IMR-90 (cell line): ENCODE results near the gene HMOX2. TPM values are rescaled to one million over a fixed set of nuclear protein-coding genes. Genes with fewer than 3 reads are reported as not detected.

ENCODE experiments used
- ATAC-seq: fragments of 200-7000 bp; cut with Tn5 transposase; 2 replicates; pipeline ENCODE4 v1.9.1; 2020; ENCODE audit warnings: low read depth, mild to moderate bottlenecking, moderate library complexity
- BruUV-seq: library from RNA; stranded (reverse); fragments of 400-500 nt; replicated peaks from 2 replicates; lab custom pipeline; 2021; lab: Mats Ljungman, UMichigan
- CTCF ChIA-PET: fragments of 300-600 bp; formaldehyde crosslinking; extraction: SDS; loops from one replicate; lab custom pipeline; 2021; ENCODE audit warnings: antibody characterized with exemption; lab: Yijun Ruan, JAX
- POLR2A ChIA-PET: fragments of 300-600 bp; sonication (Branson Sonifier 250); formaldehyde crosslinking; loops from one replicate; lab custom pipeline; 2022; ENCODE audit warnings: antibody characterized with exemption; ENCODE audit not compliant: unreplicated experiment; lab: Charles Lee
- DNase-seq: peaks from one replicate; pipeline ENCODE4 v3.0.0; 2013
- H2AFZ ChIP-seq: replicated peaks from 2 replicates; pipeline ENCODE3; 2013; ENCODE audit warnings: low read length, mild to moderate bottlenecking; ENCODE audit not compliant: poor library complexity
- H2AK5ac ChIP-seq: 2 replicates; pipeline ENCODE4 v1.6.1; 2013; ENCODE audit warnings: low read depth, low read length, inconsistent platforms
- H2AK9ac ChIP-seq: replicated peaks from 2 replicates; pipeline ENCODE3; 2013; ENCODE audit warnings: mild to moderate bottlenecking, low read depth, low read length, moderate library complexity; ENCODE audit not compliant: poor library complexity
- H2BK120ac ChIP-seq: 2 replicates; pipeline ENCODE4 v1.6.1; 2013; ENCODE audit warnings: low read depth, low read length, inconsistent platforms
- H2BK15ac ChIP-seq: 3 replicates; pipeline ENCODE4 v1.6.1; 2013; ENCODE audit warnings: low read depth, low read length, inconsistent platforms
- H2BK20ac ChIP-seq: 2 replicates; pipeline ENCODE4 v1.6.1; 2013; ENCODE audit warnings: low read depth, mild to moderate bottlenecking, inconsistent platforms, low read length, moderate library complexity
- H2BK5ac ChIP-seq: 2 replicates; pipeline ENCODE4 v1.6.1; 2013; ENCODE audit warnings: mild to moderate bottlenecking, low read depth, low read length, inconsistent platforms; ENCODE audit not compliant: poor library complexity, severe bottlenecking
- H3K14ac ChIP-seq: replicated peaks from 2 replicates; pipeline ENCODE4 v1.6.1; 2013; ENCODE audit warnings: low read depth, low read length, inconsistent platforms
- H3K18ac ChIP-seq: 2 replicates; pipeline ENCODE4 v1.6.1; 2013; ENCODE audit warnings: low read depth, low read length, control low read depth
- H3K23ac ChIP-seq: 2 replicates; pipeline ENCODE4 v1.6.1; 2013; ENCODE audit warnings: low read depth, low read length, inconsistent platforms
- H3K27ac ChIP-seq: 2 replicates; pipeline ENCODE4 v1.5.1; 2013; ENCODE audit warnings: mild to moderate bottlenecking, control low read depth, low read length; ENCODE audit not compliant: insufficient read depth
- H3K27me3 ChIP-seq: 2 replicates; pipeline ENCODE4 v1.6.1; 2013; ENCODE audit warnings: low read length; ENCODE audit not compliant: control insufficient read depth, insufficient read depth
- H3K36me3 ChIP-seq: 2 replicates; pipeline ENCODE4 v1.6.1; 2013; ENCODE audit warnings: low read length, mixed read lengths; ENCODE audit not compliant: control insufficient read depth, insufficient read depth
- H3K4ac ChIP-seq: 2 replicates; pipeline ENCODE4 v1.6.1; 2013; ENCODE audit warnings: low read depth, low read length, inconsistent platforms
- H3K4me1 ChIP-seq: 2 replicates; pipeline ENCODE4 v1.6.1; 2013; ENCODE audit warnings: low read length, mixed read lengths; ENCODE audit not compliant: control insufficient read depth, insufficient read depth
- H3K4me2 ChIP-seq: 2 replicates; pipeline ENCODE4 v1.6.1; 2013; ENCODE audit warnings: low read depth, mild to moderate bottlenecking, control low read depth, low read length, moderate library complexity
- H3K4me3 ChIP-seq: 2 replicates; pipeline ENCODE4 v1.5.1; 2013; ENCODE audit warnings: low read depth, mild to moderate bottlenecking, control low read depth, low read length, moderate library complexity; ENCODE audit not compliant: insufficient read depth
- H3K56ac ChIP-seq: 2 replicates; pipeline ENCODE4 v1.6.1; 2013; ENCODE audit warnings: low read length, inconsistent platforms; ENCODE audit not compliant: insufficient read depth; ENCODE audit errors: extremely low read depth
- H3K79me1 ChIP-seq, 2 experiments: 2 replicates each; pipeline ENCODE4 v1.6.1; 2013; ENCODE audit warnings: low read length in 2 of 2, inconsistent platforms in 1 of 2, low read depth in 1 of 2
- H3K9ac ChIP-seq: 2 replicates; pipeline ENCODE4 v1.6.1; 2013; ENCODE audit warnings: low read depth, low read length, control low read depth
- H3K9me1 ChIP-seq: 2 replicates; pipeline ENCODE4 v1.6.1; 2013; ENCODE audit warnings: low read length, inconsistent platforms; ENCODE audit not compliant: insufficient read depth
- H3K9me3 ChIP-seq: 2 replicates; pipeline ENCODE4 v1.6.1; 2013; ENCODE audit warnings: low read length; ENCODE audit not compliant: control insufficient read depth, insufficient read depth
- H4K20me1 ChIP-seq: 2 replicates; pipeline ENCODE4 v1.6.1; 2013; ENCODE audit warnings: low read length, inconsistent platforms; ENCODE audit not compliant: insufficient read depth
- H4K5ac ChIP-seq: 2 replicates; pipeline ENCODE4 v1.6.1; 2013; ENCODE audit warnings: mild to moderate bottlenecking, low read depth, low read length, control low read depth
- H4K8ac ChIP-seq, 2 experiments: 2 replicates each; pipeline ENCODE4 v1.6.1; 2013; ENCODE audit warnings: low read depth in 2 of 2, low read length in 2 of 2, control low read depth in 1 of 2, inconsistent platforms in 1 of 2
- H4K91ac ChIP-seq: 2 replicates; pipeline ENCODE4 v1.6.1; 2013; ENCODE audit warnings: low read depth, low read length, inconsistent platforms; ENCODE audit not compliant: insufficient read depth
- BHLHE40 ChIP-seq: fragments of 150-350 bp; IDR thresholded peaks from 2 replicates; pipeline ENCODE4 v1.6.1; 2016; ENCODE audit warnings: mild to moderate bottlenecking, low read depth, low read length
- CEBPB ChIP-seq: IDR thresholded peaks from 2 replicates; pipeline ENCODE4 v1.6.1; 2012; ENCODE audit warnings: low read depth, low read length, improper control_type of control experiment
- CHD1 ChIP-seq: IDR thresholded peaks from 2 replicates; pipeline ENCODE4 v1.6.1; 2012; ENCODE audit warnings: low read depth, low read length, improper control_type of control experiment
- CTCF ChIP-seq: conservative IDR thresholded peaks from 2 replicates; pipeline ENCODE4 v1.5.1; 2012; ENCODE audit warnings: mild to moderate bottlenecking, low read depth, low read length, improper control_type of control experiment
- ELK1 ChIP-seq: fragments of 150-350 bp; IDR thresholded peaks from 2 replicates; pipeline ENCODE4 v1.6.1; 2016; ENCODE audit warnings: low read depth, mild to moderate bottlenecking, low read length, moderate library complexity, borderline replicate concordance
- FOS ChIP-seq: fragments of 150-350 bp; IDR thresholded peaks from 2 replicates; pipeline ENCODE4 v1.6.1; 2016; ENCODE audit warnings: low read depth, low read length
- MAFK ChIP-seq: IDR thresholded peaks from 2 replicates; pipeline ENCODE4 v1.6.1; 2012; ENCODE audit warnings: low read depth, low read length, improper control_type of control experiment
- MAZ ChIP-seq: IDR thresholded peaks from 2 replicates; pipeline ENCODE4 v1.6.1; 2012; ENCODE audit warnings: low read depth, mild to moderate bottlenecking, low read length, improper control_type of control experiment, moderate library complexity, borderline replicate concordance
- MXI1 ChIP-seq: IDR thresholded peaks from 2 replicates; pipeline ENCODE4 v1.6.1; 2012; ENCODE audit warnings: low read depth, mild to moderate bottlenecking, low read length, moderate library complexity, borderline replicate concordance
- NFE2L2 ChIP-seq: fragments of 150-350 bp; IDR thresholded peaks from 2 replicates; pipeline ENCODE4 v1.6.1; 2016; ENCODE audit warnings: low read depth, mild to moderate bottlenecking, low read length
- POLR2A ChIP-seq: IDR thresholded peaks from 2 replicates; pipeline ENCODE4 v1.6.1; 2012; ENCODE audit warnings: mild to moderate bottlenecking, low read depth, low read length
- RAD21 ChIP-seq: IDR thresholded peaks from 2 replicates; pipeline ENCODE4 v1.6.1; 2012; ENCODE audit warnings: low read length, improper control_type of control experiment
- RCOR1 ChIP-seq: IDR thresholded peaks from 2 replicates; pipeline ENCODE4 v1.6.1; 2012; ENCODE audit warnings: mild to moderate bottlenecking, low read length, improper control_type of control experiment; ENCODE audit not compliant: insufficient replicate concordance
- RFX5 ChIP-seq: IDR thresholded peaks from 2 replicates; pipeline ENCODE4 v1.8.0; 2012; ENCODE audit warnings: low read depth, mild to moderate bottlenecking, low read length, moderate library complexity
- SMC3 ChIP-seq: fragments of 150-350 bp; IDR thresholded peaks from 2 replicates; pipeline ENCODE4 v1.6.1; 2016; ENCODE audit warnings: low read depth, mild to moderate bottlenecking, antibody characterized with exemption, low read length, moderate library complexity
- USF2 ChIP-seq: fragments of 150-350 bp; IDR thresholded peaks from 2 replicates; pipeline ENCODE4 v1.6.1; 2017; ENCODE audit warnings: mild to moderate bottlenecking, antibody characterized with exemption, low read length, low read depth
- WGBS, 2 experiments: methylation state at CpG; one replicate each; pipeline versions ENCODE4 v1.1.5 to v1.1.7; 2013; ENCODE audit warnings: missing lambda C conversion rate in 2 of 2; ENCODE audit not compliant: insufficient read length in 1 of 2; ENCODE audit errors: extremely low coverage in 2 of 2; 5-methylcytosine and 5-hydroxymethylcytosine counted together
- dilution Hi-C: fragments of 300-500 bp; cut with HindIII; formaldehyde crosslinking; loops from one replicate; pipeline ENCODE4 v1.14.3; 2018; ENCODE audit warnings: low sequenced_read_pairs; ENCODE audit not compliant: unreplicated experiment
- in situ Hi-C: fragments of 300-500 bp; cut with MboI; formaldehyde crosslinking; loops from 3 replicates; pipeline ENCODE4 v1.14.3; 2019; ENCODE audit warnings: low sequenced_read_pairs, inconsistent platforms, mixed read lengths
- intact Hi-C: fragments of 100-400 bp; cut with micrococcal nuclease; formaldehyde crosslinking; loops from 2 replicates; pipeline ENCODE4 v1.10.0; 2022
- polyA plus RNA-seq, 3 experiments: library from polyadenylated mRNA; depleted of rRNA; stranded (reverse); fragments of >200 nt; gene quantifications; 2 replicates each; pipeline ENCODE4 v1.2.3, GENCODE V29; 2012; ENCODE audit warnings: low replicate concordance in 1 of 3
- total RNA-seq: library from RNA; depleted of rRNA; stranded (reverse); fragments of >200 nt; gene quantifications from 2 replicates; pipeline ENCODE4 v1.2.3, GENCODE V29; 2012

The HMOX2 gene
- total and polyA plus RNA-seq, 2 of the 4 experiments (the other 2 are of a cell fraction): 93.9 to 98.8 TPM

GRCh38 chr16:4532238-4532637 lies 56.0 kb downstream of the HMOX2 start:
- dilution Hi-C loops: no loop called here
- H4K20me1 ChIP-seq: peaks cover 11% of the 10 kb centered on the region; the same call in 1 of the 2 replicates

More at GRCh38 chr16:4532238-4532637, 56.0 kb downstream of the HMOX2 start:
- H3K27me3 ChIP-seq: no peaks in the 10 kb centered on the region
- POLR2A ChIA-PET: no interaction called here
- 94% methylated on average over 2 of the region's 10 CpGs; no CpG with 5 or more reads in 1 of the 2 experiments for WGBS, 2 experiments
- H3K18ac ChIP-seq: no peak overlapping the region
- no peak overlapping the region for H3K4me2 ChIP-seq
- no peak overlapping the region for H4K8ac ChIP-seq
- no peak overlapping the region for H4K91ac ChIP-seq
- H3K14ac ChIP-seq: no peak overlapping the region
- H3K9ac ChIP-seq: no peak overlapping the region
- TF ChIP-seq MXI1 (no peak), NFE2L2 (no peak), MAZ (no peak), SMC3 (no peak), RAD21 (no peak), MAFK (no peak), CHD1 (no peak), FOS (no peak), ELK1 (no peak), RFX5 (no peak), RCOR1 (no peak), USF2 (no peak), CTCF (no peak), BHLHE40 (no peak), POLR2A (no peak), CEBPB (no peak)
- no peak overlapping the region for H4K5ac ChIP-seq
- no peak overlapping the region for H2AFZ ChIP-seq
- no peak overlapping the region for H3K27ac ChIP-seq
- no peak overlapping the region for H2BK15ac ChIP-seq
- no peak overlapping the region for H2AK9ac ChIP-seq
- intact Hi-C loops: no loop called here
- no peak overlapping the region for H3K56ac ChIP-seq
- peaks cover 10% of the 10 kb centered on the region for H3K4me1 ChIP-seq
- H3K4ac ChIP-seq: no peak overlapping the region
- CTCF ChIA-PET: interaction anchor here (1.9 kb wide), 1 partner anchor 16 kb away, joined by 5 read pairs; no protein-coding TSS in a partner anchor
- H3K23ac ChIP-seq: no peak overlapping the region
- ATAC-seq (no peak), DNase-seq (no peak)
- BruUV-seq: no TSS peak
- no peaks in the 10 kb centered on the region for H3K9me3 ChIP-seq
- no peak overlapping the region for H2BK20ac ChIP-seq
- H3K9me1 ChIP-seq: peaks cover 13% of the 10 kb centered on the region
- in situ Hi-C loops: no loop called here
- H3K79me1 ChIP-seq: peaks cover 0 to 53% of the 10 kb centered on the region in 2 experiments; a peak in 3 of 4 replicates
- H2BK5ac ChIP-seq: no peak overlapping the region
- H2AK5ac ChIP-seq: no peak overlapping the region
- H3K36me3 ChIP-seq: no peaks in the 10 kb centered on the region; the same call in 1 of the 2 replicates
- H3K4me3 ChIP-seq: no peak overlapping the region
- H2BK120ac ChIP-seq: no peak overlapping the region
